NCI-H345 (cell line): ENCODE measurements around the gene GPR52.

Experiments used
- DNase-seq: peaks from one replicate; lab custom pipeline; 2025; lab: John Stamatoyannopoulos, UW

The GPR52 gene

GRCh38 chr1:174469052-174469451 is 21.3 kb downstream of the GPR52 start:
- DNase-seq: no peak

DNA sequence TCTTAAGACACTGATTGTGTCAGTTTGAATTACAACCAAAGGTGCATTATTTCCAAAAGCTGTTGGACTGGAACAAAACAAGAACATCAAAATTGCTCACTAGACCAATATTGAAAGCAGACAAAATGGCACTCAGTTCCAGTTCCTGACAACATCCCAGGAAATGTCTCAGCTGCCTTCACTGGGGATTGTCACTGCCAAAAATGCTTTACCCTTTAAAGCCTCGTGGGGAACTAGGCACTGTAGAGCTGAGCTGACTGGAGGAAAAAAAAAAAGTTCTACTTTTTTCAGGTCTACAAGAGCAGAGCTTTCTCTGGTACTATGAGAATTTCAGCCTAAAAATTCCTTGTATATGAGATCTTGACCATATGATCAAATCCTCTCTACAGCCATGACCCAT is 21.9 kb downstream of the GPR52 start:
- DNase-seq: no peak

GRCh38 chr1:174479281-174479680 is 31.5 kb downstream of the GPR52 start:
- DNase-seq: no peak

DNA sequence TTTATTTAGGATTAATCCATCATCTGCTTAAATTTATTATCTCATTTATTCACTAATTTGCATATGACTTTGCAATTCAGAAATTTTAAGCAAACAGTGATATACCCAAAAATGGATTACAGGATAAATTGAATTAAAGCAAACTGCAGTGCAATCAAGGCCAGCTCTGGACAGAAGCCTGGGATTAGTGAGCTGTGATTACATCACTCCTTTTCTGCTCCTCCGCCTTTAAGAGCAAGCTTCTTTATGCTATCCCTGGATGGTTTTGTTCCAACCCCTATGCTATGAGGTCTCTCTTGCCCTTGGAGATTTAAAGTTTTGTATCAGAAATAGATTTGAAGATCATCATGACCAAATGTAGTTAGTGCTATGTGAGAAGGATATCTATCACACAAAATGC is 32.6 kb downstream of the GPR52 start:
- no peak for DNase-seq

DNA sequence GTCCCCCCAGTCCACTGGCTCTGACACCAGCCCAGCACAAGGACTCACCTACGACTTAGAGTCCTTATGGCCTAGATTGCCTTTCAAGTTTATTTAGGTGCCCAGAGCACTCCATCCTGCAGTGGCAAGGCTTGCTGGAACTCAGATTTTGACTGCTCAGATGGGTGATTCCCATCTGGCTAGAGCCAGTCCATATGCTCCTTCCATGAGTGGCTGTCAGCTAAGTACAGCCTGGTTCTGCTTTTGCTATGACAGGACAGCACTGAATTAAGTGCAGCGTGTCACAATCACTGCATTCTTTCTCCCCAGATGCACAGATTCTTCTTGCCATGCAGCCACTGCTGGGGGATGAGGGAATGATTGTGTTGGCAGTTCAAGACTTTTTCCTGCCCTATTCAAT is 43.8 kb downstream of the GPR52 start:
- DNase-seq: no peak

DNA sequence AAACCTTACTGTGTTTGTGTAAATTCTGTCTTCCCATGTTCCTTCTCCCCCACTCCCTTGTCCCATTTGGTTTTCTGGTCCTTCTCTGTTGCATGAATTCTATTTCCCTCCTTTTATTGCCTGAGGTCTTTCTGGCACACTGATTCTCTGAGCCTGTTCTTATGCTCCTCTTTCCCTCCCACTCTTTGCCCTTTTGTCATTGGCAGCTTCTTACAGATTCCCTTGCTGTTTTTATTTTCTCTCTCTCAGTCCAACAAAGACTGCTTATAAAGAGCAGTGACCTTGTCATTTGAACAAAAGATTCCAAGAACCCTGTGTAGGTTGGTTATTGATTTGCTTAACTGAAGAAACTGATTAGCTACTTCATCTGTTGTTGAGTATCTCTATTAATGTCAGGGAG is 49.7 kb downstream of the GPR52 start:
- no peak for DNase-seq
